ENCODE results near the gene C17orf58.
A peak's percentile ranks its signal among the peaks of the same experiment; 100 is the strongest.
"Not testable (repeated sequence)": the region's sequence is repeated elsewhere in the genome, so short reads cannot be mapped to it uniquely, and the experiment has no call there.

The C17orf58 gene

DNA sequence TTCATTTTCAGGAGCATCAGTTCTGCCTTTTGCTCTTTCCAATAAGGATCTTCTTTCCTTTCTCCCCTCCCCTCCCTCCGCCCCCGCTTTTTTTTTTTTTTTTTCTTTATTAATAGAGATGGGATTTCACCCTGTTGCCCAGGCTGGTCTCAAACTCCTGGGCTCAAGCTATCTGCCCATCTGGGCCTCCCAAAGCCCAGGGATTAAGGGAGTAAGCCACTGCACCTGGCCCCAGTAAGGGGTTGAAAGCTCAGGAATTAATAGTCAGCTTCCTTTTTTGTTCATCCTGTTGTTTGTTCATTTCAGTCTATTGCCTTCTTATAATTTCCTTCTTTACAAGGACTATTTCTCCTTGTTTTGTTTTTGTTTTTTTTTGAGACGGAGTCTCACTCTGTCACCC, 7.9 kb upstream of the C17orf58 start:
- DNase-seq (ENCODE audit: low read depth, low spot score) = no peak

DNA sequence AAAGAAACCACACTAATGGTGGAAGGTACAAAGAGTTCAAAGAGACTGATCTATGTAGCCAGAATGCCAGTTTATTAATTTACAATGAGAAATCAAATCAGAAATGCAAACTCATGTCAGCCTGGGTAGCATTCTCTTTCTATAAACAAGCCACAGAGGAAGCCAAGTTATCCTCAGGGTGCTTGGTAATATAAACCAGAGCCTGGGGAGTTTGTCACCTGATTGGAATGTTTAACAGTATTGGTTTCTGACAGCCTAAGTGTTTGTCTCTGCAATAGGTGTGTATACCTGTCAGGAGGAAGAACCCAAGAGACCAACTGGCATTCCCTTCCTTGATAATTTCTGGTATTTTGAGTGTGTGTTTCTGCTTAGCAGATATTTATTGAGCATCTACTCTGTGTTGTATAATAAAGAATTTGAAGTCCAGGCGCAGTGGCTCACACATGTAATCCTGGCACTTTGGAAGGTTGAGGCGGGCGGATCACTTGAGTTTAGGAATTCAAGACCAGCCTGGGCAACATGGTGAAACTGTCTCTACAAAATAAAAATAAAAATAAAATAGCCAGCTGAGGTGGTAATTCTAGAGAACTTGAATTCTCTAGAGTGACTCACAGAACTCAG, 3.1 kb upstream of the C17orf58 start:
- DNase-seq (ENCODE audit: low read depth, low spot score) = no peak

DNA sequence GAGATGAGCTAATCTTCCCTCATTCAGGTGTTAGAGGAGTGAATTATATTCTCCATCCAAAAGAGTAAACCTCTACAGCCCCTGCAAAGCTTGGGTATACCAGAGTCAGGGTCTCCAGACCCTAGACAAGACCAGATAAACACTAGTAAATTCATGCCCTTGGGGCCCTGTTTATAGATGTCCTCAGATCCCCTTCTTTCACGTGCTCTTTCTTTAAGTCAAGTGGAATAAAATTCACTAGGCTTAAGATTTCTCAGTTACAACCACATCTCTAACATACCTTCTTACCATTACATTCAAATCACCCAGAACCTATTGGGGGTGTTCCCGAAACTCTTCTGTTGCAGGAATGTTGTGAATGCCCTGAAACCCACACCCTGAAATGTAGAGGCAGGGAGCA, 2.2 kb upstream of the C17orf58 start:
- DNase-seq (ENCODE audit: low read depth, low spot score) = no peak

DNA sequence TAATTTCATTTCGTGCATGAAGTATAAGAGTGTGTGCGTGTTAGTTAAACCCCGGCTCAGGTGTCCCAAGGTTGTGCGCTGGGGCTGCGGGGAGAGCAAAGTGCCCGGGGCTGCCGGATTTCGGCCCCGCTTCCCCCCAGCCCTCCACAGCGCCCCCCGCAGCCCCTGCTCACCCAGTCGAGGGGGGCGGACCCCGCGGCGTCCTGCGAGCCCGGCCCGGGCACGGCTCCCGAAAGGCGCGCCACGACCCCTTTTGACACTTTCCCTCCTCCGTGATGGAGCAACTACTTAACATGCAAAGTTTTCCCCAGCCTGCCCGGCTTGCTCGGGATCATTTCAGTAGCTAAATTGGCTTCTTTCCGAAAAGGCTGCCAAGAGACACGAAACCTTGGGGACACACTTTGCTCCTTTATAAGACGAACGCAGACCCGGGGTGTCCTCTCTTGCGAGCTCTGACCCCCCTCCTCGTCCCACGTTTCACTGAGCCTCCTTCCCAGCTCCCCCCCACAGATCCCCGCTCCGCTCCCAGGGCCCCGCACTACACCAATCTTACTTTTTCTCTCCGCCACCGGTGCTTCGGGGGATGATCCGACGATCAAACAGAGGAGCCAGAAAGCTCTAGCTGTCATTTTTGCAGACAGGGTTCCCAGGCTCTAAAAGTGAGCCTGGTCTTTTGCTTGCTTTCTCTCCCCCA, 552 bp downstream of the C17orf58 start:
- DNase-seq (ENCODE audit: low read depth, low spot score) = no peak

DNA sequence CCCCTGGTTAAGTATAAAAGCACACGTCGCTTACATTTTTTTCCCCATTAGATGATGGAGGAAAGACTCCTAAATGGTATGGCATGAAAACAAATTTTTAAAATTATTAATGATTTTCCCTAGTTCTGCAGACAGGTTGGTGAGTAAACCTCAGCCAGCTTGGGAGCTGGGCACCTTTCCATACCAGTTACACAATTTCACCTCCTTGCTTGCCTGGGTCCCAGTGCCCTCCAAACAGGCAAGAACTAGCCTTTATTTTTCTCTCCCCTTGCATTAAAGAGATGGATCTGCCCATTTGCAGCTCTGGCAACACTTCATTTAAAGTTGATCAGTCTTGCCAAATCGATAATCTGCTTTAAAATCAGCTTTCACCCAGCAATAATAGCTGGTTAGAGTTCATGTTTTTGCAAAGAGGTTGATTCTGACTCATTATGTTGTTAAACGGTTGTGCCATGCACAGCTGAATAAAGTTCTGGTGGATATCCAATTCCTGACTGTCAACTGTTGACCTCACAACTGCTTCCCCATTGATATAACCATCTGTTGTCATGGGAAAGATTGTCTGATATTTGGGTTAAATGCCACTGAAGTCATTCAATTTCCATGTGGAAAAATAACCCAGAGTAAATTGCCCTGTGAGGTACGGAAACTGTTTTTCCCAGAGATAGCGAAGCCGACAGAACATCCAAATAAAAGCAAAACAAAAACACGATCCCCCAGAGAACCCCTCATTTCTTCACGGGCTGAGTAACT, 1.3 kb downstream of the C17orf58 start:
- no peak for DNase-seq (ENCODE audit: low read depth, low spot score)

DNA sequence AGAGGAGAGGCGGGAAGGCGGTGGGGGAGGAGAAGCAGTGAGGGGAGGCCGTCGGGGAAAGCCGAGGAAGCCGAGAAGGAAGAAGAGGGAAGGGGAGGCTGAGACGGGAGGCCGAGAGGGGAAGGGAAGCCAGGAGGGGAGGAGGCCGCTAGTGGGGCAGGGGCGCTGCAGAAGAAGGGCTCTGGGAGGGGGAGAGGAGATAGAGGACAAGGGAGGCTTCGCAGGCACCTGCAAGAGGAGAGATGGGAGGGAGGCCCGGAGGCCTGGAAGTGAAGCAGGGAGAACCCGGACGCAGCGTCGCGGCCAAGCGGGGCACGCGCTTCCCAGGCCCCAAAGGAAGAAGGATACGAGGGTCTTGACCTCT, 2.3 kb downstream of the C17orf58 start:
- no peak for DNase-seq (ENCODE audit: low read depth, low spot score)

DNA sequence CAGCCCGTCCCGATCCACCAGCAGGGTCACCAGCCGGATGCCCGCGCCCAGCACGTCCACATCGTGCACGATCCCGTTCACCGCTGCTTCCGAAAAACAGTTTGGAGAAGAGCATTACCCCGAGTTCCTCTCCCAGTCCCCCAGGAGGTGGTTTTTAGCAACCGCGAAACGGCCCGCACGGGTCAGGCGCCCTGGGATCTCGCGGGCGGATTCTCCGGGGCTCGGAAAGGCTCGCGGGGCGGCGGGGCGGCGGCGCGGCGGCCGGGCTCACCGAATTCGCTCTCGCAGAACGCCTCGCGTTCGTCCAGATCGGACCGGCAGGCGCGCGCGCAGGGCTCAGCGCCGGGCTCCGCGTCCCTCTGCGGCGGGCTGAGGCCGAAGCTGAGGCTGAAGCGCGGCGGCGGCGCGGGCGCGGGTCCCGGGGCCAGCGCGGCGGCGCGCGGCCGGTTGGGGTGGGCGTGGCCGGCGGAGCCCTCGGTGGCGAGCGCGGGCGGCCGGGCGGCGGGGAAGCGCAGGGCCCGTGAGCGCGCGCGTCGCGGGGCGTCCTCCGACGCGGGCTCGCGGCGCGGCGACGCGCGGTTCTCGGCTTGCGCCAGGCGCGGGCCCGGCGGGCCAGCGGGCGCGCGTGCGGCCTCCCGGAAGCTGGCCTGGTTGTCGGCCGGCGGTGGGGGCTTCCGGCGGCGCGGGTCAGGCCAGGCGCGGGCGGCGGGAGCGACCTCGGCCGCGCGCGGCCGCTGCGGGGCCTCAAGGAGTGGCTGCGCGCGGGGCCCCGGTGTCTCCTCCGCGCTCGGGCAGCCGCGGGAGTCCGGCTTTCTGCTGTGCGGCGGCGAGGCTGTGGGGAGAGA, 2.9 kb downstream of the C17orf58 start:
- DNase-seq (ENCODE audit: low read depth, low spot score) = peak; percentile 21

DNA sequence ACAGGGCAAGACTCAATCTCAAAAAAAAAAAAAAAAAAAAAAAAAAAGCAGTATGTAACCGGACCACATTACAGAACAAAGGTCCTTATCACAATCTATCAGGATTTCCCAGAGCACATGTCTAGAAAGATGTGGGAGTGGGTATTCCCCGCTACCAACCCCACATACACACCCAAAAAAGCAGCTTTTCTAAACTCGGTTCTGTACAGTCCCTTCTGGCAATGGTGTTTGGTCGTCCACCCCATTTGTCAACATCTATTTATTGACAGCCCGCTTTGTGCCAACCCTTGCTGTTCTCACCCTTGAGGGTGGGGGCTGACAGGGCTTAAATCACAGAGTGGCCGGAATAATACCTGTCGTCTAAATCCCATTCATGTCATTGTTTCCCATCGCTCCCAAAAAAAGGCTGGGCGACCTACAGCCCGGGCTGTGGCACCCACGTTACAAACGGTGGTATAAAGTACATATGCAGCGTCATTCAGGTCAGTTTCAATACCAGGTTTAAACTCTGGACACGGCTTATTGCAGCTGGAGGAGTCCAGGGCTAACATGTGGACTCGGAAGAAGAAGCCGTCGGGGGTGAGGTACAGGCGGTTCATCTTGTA, 3.6 kb downstream of the C17orf58 start:
- no peak for DNase-seq (ENCODE audit: low read depth, low spot score)

DNA sequence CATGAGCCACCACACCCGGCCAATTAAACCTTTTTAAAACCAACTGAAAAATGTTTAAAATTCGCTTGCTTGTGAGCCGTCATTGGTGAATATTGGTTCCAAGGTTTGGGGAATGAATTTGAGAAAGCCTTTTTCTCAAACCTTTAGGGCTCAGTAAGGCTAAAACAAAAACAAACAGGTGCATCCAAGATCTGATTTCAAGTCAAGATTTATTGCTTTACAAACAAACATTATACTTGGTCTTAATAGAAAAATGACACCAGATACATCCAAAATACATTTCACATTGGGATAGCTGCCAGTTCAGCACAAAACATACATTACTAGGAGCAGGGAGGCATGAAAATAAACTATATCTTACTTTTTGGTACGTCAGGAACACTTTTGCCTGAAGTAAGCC, 5.4 kb downstream of the C17orf58 start:
- no peak for DNase-seq (ENCODE audit: low read depth, low spot score)

DNA sequence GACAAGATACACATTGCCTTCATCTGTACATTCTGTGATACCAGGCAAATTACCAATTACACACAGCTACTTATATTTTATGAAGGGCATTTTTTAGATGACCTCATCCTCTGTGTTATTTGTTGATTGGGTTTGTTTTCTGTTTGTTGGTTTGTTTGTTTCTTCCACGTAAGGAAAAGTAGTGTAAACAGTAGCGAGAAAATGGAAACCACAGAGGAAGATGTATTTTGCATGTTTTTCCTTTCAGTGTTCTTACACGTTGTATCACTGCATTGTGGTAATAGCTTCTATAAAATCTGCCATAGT, 12.9 kb downstream of the C17orf58 start:
- no peak for DNase-seq (ENCODE audit: low read depth, low spot score)

DNA sequence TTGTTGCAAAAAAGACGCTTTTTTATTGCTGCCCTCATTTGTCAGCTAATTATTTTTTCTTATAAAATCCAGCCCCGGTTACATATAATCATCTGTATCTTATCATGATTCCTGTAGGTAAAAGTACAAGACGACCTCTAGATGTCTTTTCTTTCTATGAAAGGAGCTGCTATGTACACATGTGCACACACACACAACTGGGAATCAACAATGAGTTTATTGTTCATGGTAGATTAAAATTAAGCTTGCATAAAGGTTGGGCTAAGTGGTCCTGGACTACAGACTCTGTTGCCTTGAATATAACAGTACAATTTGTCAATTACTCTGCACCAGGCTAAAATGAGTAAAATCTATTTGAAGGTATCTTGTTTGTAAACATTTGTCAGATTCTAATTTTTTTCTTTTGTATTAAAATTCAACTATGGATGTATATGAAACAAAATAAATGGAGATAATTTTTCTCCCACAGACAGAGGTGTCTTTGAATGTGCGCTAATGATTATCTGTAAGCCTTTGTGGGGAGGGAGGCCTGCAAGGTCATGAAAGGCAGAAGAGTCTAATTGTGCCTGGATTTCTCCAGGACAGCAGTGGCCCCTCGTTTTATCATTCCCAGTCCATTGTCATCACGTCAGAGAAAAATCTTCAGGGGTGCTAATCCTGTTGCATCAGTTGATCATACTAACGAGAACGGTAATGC, 13.4 kb downstream of the C17orf58 start:
- DNase-seq (ENCODE audit: low read depth, low spot score) = no peak

DNA sequence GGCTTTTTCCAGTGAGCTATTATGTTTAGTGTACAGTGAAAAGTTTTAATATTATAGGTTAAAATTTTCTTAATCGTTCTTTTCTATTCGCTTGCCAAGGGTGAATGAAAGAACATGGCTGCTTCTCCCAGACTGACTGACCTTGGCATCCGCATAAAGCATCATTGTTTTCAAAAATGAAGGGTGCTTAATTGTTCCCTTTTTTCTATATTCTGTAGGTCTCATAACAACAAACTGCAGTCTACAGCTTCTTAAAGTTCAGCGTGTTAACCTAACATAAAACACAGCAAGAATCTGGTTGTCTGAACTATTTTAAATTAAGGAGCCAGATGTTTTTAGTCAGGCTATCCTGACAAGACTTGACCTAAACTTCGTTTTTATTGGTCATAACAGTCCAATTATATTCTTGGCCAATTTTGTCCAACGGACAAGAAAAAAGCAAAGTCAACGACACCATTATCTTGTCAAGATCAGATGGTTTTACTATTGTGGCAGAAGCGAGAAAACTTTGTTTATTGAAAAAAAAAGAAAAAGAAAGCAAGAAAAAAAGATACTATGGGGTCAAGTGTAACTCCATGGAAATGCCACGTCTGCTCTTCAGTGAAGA, 14.1 kb downstream of the C17orf58 start:
- no peak for DNase-seq (ENCODE audit: low read depth, low spot score)

DNA sequence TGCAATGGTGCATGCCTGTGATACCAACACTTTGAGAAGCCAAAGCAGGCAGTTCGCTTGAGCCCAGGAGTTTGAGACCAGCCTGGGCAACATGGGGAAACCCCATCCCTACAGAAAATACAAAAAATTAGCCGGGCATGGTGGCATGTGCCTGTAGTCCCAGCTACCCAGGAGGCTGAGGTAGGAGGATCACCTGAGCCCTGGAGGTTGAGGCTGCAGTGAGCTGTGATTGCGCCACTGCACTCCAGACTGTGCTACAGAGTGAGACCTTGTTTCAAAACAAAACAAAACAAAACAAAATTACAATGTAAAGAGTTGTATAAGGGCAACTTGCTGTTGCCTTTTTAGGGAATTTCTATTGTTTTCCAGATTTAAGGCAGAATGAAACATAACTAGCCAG, 15.4 kb downstream of the C17orf58 start:
- not testable (repeated sequence) for DNase-seq (ENCODE audit: low read depth, low spot score)

DNA sequence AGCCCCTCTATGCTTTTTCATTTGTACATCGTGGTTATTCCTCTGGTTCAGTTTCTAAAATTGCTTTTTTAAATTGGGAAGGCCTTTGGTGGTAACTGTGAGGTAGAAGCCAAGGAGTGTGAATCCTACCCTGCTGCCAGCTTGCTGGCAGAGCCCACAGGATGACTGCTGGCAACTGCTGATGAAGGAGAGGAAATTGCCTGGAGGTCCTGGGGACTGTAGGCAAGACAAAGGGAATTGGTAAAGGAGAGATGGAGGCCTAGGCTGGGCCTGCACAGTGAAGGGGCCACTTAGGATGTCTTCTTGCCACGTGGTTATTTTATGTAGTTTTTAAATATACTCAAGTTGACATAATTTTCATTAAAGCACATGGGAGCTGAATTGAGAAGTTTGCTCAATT, 15.8 kb downstream of the C17orf58 start:
- DNase-seq (ENCODE audit: low read depth, low spot score) = no peak

DNA sequence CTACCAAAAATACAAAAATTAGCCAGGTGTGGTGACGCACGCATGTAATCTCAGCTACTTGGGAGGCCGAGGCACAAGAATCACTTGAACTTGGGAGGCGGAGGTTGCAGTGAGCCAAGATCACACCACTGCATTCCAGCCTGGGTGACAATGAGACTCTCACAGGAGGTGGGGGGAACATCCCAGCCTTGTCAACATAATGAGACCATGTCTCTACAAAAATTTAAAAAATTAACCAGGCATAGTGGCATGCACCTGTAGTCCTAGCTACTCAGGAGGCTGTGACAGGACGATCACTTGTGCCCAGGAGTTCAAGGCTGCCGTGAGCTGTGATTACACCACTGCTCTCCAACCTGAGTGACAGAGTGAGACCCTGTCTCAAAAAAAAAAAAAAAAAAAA, 20.0 kb downstream of the C17orf58 start:
- not testable (repeated sequence) for DNase-seq (ENCODE audit: low read depth, low spot score)

DNA sequence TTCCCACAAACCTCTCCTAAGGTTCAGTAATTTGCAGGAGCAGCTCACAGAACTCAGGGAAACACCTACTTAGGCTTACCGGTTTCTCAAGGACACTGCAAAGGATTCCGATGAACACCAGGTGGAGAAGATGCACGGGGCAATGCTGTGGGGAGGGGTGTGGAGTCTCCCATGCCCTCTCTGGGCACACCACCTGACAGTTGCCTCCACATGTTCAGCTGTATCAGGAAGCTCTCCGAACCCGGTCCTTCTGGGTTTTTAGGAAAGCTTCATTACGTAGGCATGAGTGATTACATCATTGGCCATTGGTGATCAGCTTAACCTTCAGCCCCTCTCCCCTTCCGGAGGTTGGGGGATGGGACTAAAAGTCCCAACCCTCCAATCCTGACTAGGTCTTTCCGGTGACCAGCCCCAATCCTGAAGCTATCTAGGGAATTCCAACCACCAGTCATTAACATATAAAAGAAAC, 21.6 kb downstream of the C17orf58 start:
- no peak for DNase-seq (ENCODE audit: low read depth, low spot score)

DNA sequence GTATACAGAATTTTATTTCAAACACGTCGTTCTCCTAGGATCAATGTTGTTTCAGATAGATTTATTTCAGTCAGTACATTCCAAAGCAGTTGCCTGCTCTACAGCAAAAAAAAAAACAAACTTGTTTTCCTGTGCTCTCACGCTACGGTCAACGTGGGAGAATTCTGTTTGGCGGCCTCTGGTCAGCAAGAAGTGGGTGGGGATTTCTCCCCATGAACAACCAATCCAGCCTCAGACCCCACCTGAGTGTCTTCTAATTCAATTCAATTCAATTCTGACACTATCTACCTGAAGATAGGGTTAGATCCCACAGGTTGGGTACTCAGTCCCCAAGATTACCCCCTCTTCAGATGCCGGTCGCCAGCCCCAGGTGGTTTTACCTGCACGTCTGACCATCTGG, 22.1 kb downstream of the C17orf58 start:
- no peak for DNase-seq (ENCODE audit: low read depth, low spot score)

DNA sequence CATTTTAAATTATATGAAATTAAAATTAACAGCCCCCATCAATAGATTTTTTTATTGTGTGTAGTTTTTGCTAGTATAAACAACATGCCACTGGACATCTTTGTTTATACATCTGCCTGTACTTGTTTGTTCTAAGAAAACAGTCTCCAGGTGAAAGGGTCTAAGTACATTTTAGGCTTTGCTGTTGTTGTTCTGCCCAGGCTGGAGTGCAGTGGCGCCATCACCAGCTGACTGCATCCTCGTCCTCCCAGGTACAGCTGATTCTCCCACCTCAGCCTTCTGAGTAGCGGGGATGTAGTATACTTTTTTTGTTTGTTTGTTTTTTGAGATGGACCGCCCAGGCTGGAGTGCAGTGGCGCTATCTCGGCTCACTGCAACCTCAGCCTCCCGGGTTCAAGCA, 25.5 kb downstream of the C17orf58 start:
- DNase-seq (ENCODE audit: low read depth, low spot score) = no peak

DNA sequence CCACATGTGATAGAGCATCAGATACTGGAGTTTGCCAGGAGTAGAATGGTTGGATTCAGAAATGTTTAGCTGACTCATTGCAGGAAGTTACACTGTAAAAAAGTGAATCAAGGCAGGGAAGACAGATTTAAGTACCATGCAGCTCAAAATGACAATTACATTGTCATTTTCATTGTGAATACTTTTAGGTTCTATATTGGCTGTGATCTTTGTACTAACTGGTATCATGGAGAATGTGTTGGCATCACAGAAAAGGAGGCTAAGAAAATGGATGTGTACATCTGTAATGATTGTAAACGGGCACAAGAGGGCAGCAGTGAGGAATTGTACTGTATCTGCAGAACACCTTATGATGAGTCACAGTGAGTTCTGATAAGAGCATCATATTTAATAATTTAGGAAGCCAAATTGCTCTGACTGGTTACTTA, 33.1 kb downstream of the C17orf58 start:
- peak; percentile 50 for DNase-seq (ENCODE audit: low read depth, low spot score)

DNA sequence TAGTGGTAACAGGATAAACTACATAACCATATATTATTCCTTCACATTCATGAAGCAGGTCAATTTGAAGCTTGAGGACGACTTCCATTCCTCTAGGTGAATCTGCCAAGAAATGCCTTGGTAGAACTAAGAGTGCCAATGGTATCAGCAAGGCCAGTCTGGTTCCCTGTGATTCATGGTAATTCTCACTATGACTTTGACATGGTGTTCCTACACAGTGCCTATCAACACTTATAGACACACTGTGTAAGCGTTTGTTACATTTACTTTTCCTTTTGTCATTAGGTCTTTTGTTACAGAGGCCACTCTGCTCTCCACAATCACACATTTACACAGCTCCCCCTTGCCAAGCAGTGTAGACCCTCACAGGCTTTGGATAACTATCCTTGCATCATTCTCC, 34.1 kb downstream of the C17orf58 start:
- not testable (repeated sequence) for DNase-seq (ENCODE audit: low read depth, low spot score)

DNA sequence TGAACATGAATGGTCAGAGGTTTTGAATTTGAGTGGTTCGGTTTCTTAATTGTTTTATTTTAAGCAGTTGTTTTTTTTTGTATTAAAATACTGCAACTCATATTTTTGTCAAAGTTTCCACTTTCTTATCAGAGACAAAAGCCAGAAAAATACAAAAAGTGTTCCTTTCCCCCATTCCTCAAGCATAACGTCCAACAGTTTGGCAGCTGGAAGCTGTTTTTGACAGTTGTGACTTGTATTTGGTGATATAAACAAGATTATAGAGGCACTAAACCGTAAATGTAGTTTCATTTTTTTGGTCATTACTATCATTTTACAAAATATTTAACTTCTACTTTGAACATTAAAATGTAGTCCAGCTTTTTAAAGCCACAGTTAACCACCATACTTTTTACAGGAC, 36.0 kb downstream of the C17orf58 start:
- DNase-seq (ENCODE audit: low read depth, low spot score) = not testable (repeated sequence)

Data from activated naive CD8-positive, alpha-beta T cell treated with anti-CD3 and anti-CD28 coated beads, Interleukin-2, amount 50 U/mL, for 16 hours (primary cell).